Panc1 (cell line): ENCODE measurements around the gene ITSN2.
"Not testable (repeated sequence)": the region's sequence is repeated elsewhere in the genome, so short reads cannot be mapped to it uniquely, and the experiment has no call there.

ENCODE experiments used
- TCF7L2 ChIP-seq: IDR thresholded peaks from 2 replicates; pipeline ENCODE4 v1.6.1; 2011; ENCODE audit warnings: mild to moderate bottlenecking, low read depth, low read length, inconsistent platforms
- TF ChIP-seq, protein P1 (sequence below): fragments of 450-650 bp; IDR thresholded peaks from 2 replicates; pipeline ENCODE4 v1.5.1; 2017; ENCODE audit warnings: mild to moderate bottlenecking

DNA sequence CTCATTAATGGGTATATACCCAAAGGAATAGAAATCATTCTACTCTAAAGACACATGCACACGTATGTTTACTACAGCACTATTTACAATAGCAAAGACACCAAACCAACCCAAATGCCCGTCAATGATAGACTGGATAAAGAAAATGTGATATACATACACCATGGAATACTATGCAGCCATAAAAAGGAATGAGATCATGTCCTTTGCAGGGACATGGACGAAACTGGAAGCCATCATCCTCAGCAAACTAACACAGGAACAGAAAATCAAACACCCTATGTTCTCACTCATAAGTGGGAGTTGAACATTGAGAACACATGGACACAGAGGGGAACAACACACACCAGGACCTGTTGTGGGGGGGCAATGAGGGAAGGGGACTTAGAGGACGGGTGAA lies 3.2 kb downstream of the ITSN2 start:
- not testable (repeated sequence) for TF ChIP-seq TCF7L2
- TF ChIP-seq, protein P1, sequence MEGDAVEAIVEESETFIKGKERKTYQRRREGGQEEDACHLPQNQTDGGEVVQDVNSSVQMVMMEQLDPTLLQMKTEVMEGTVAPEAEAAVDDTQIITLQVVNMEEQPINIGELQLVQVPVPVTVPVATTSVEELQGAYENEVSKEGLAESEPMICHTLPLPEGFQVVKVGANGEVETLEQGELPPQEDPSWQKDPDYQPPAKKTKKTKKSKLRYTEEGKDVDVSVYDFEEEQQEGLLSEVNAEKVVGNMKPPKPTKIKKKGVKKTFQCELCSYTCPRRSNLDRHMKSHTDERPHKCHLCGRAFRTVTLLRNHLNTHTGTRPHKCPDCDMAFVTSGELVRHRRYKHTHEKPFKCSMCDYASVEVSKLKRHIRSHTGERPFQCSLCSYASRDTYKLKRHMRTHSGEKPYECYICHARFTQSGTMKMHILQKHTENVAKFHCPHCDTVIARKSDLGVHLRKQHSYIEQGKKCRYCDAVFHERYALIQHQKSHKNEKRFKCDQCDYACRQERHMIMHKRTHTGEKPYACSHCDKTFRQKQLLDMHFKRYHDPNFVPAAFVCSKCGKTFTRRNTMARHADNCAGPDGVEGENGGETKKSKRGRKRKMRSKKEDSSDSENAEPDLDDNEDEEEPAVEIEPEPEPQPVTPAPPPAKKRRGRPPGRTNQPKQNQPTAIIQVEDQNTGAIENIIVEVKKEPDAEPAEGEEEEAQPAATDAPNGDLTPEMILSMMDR: not testable (repeated sequence)
